NCI-H1417 (cell line): ENCODE measurements around the gene PRAMEF26.
"Not testable (repeated sequence)": the region's sequence is repeated elsewhere in the genome, so short reads cannot be mapped to it uniquely, and the experiment has no call there.

ENCODE experiments used
- DNase-seq, 3 experiments: peaks; one replicate each; lab custom pipeline; 2025; lab: John Stamatoyannopoulos, UW

PRAMEF26 gene

DNA sequence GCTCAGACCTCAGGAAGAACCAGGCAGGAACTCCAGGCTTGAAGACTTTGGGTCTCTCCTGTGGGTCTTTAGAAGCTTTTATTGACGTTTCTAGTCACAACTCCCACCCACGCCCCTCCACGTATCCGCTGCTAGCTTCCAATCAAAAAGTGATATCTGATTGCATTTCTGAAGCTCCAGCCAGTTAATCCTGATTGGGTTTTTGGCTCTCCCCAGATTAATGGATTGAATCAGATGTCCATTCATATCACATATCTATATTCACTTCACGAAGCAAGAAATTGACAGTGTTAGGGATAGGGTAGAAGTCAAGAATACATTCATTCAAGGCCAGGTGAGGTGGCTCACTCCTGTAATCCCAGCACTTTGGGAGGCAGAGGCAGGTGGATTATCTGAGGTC is at the start of gene PRAMEF26:
PRAMEF26 (minus strand) TSS at position 101 of the 400 bp plus-strand sequence. CDS start 2,914 bp downstream, outside the sequence.
- not testable (repeated sequence) for DNase-seq

DNA sequence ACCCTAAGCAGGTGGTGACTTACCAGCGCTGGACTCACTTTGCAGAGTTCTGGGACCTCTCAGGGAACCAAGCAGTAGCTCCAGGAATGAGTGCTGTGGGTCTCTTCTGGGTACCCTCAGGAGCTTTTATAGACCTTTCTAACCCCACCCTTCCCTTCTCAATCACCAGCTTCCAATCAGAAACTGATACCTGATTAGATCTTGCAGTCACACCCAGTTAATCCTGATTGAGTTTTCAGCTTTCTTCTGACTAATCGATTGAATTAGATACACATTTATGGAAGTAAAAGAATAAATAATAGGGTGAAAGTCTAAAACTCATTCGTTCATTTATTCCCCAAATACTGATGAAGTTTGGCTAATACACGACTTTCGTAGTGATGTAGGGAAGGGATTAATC is 45.5 kb upstream of the PRAMEF26 start, which contains the start of gene PRAMEF13:
PRAMEF13 (minus strand) TSS at position 101 of the 400 bp plus-strand sequence. CDS start 1,820 bp downstream, outside the sequence.
- not testable (repeated sequence) for DNase-seq

DNA sequence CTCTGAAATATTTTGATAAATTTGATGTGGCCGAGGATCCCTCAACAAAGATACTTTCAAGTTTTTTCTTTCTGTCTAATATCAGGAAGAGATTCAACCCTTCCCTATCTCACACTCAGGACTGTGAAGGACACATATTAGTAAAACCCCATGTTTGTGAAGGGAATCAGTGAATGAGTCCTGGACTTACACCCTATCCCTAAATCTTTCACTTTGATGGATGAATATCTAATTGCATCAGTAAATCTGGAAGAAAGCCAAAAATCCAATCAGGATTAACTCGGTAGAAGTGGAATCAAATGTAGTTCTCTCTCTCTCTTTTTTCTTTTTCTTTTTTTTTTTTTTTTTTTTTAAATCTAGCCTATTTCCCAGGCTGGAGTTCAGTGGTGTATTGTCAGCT is 15.7 kb upstream of the PRAMEF26 start, which contains the start of gene PRAMEF9:
PRAMEF9 (plus strand) TSS at position 301 of the 400 bp plus-strand sequence. CDS start 3,433 bp downstream, outside the sequence.
- not testable (repeated sequence) for DNase-seq

DNA sequence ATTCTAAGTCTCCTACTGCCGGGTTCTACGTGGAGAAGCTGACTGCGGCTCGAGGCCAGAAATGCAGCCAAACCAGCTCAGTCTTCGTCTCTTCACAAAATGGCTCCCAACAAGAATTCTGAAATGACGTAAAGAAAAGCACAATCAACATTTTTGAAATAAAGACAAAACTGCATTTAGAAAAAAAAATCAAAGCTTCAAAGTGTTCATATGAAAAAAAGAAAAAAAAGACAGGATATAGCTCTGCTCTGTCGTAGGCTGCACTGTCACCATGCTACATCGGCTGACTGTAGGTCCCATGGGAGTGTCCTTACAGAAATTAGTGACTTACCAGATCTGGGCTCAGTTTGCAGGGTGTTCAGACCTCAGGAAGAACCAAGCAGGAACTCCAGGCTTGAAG is 9.7 kb upstream of the PRAMEF26 start, which contains the start of gene HNRNPCL4:
HNRNPCL4 (minus strand) TSS at position 101 of the 400 bp plus-strand sequence. CDS start 164 bp downstream, outside the sequence.
- not testable (repeated sequence) for DNase-seq

DNA sequence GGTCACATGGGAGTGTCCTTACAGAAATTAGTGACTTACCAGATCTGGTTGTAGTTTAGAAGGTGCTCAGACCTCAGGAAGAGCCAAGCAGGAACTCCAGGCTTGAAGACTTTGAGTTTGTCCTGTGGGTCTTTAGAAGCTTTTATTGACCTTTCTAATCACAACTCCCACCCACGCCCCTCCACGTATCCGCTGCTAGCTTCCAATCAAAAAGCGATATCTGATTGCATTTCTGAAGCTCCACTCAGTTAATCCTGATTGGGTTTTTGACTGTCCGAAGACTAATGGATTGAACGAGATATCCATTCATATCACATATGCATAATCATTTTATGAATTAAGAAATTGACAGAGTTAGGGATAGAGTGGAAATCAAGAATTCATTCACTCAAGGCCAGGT is 39.1 kb downstream of the PRAMEF26 start, which contains the start of gene HNRNPCL2:
HNRNPCL2 (minus strand) TSS at position 101 of the 400 bp plus-strand sequence. CDS start 454 bp downstream, outside the sequence.
- DNase-seq: not testable (repeated sequence)
